K562 (cell line): ENCODE data around the gene CREB3L2. TPM values are rescaled to one million over a fixed set of nuclear protein-coding genes. Genes with fewer than 3 reads are reported as not detected.

Experiments
- BCOR ChIP-seq: fragments of 450-650 bp; IDR thresholded peaks from 2 replicates; pipeline ENCODE4 v1.6.1; 2016
- COPS2 ChIP-seq: fragments of 450-650 bp; conservative IDR thresholded peaks from 2 replicates; pipeline ENCODE4 v1.6.1; 2016; ENCODE audit warnings: mild to moderate bottlenecking, moderate library complexity
- CREB1 ChIP-seq, 2 experiments: sonication (generic) in 1 of 2; formaldehyde crosslinking in 1 of 2; IDR thresholded peaks; 2 replicates each; pipeline versions ENCODE4 v1.6.1 to v1.8.0; 2012 to 2022; ENCODE audit warnings: inconsistent platforms in 1 of 2, mild to moderate bottlenecking in 1 of 2, missing genetic modification reagents in 1 of 2, moderate library complexity in 1 of 2
- E2F3 ChIP-seq: fragments of 250-450 bp; sonication (Bioruptor Pico); IDR thresholded peaks from 2 replicates; pipeline ENCODE4 v1.4.0; 2020; ENCODE audit warnings: mild to moderate bottlenecking
- E2F5 ChIP-seq: sonication (generic); formaldehyde crosslinking; IDR thresholded peaks from 2 replicates; pipeline ENCODE4 v1.8.0; 2022; ENCODE audit warnings: mild to moderate bottlenecking, missing genetic modification reagents
- EP400 ChIP-seq: fragments of 450-650 bp; IDR thresholded peaks from 2 replicates; pipeline ENCODE4 v1.6.1; 2017; ENCODE audit warnings: antibody characterized with exemption, mild to moderate bottlenecking, moderate library complexity
- FIP1L1 ChIP-seq: fragments of 200-400 bp; formaldehyde crosslinking; IDR thresholded peaks from 2 replicates; pipeline ENCODE4 v1.6.1; 2018; ENCODE audit warnings: mild to moderate bottlenecking, low read depth, low read length; ENCODE audit not compliant: poor library complexity, severe bottlenecking
- GABPB1 ChIP-seq: sonication (generic); formaldehyde crosslinking; IDR thresholded peaks from 2 replicates; pipeline ENCODE4 v1.8.0; 2022; ENCODE audit warnings: mild to moderate bottlenecking, missing genetic modification reagents
- HCFC1 ChIP-seq: IDR thresholded peaks from 2 replicates; pipeline ENCODE4 v1.6.1; 2012; ENCODE audit warnings: low read depth, low read length, improper control_type of control experiment
- HDAC3 ChIP-seq: fragments of 450-650 bp; IDR thresholded peaks from 2 replicates; pipeline ENCODE4 v1.6.1; 2018; ENCODE audit warnings: borderline replicate concordance, mild to moderate bottlenecking, moderate library complexity; ENCODE audit not compliant: partially characterized antibody
- HNRNPUL1 ChIP-seq: fragments of 200-400 bp; formaldehyde crosslinking; IDR thresholded peaks from 2 replicates; pipeline ENCODE4 v1.6.1; 2017; ENCODE audit warnings: low read length
- LEF1 ChIP-seq: fragments of 450-650 bp; IDR thresholded peaks from 2 replicates; pipeline ENCODE4 v1.6.1; 2016; ENCODE audit warnings: mild to moderate bottlenecking
- MCM7 ChIP-seq, 2 experiments: fragments of 450-650 bp; IDR thresholded peaks; 2 replicates each; pipeline ENCODE4 v1.6.1; 2016 to 2018
- NFIC ChIP-seq: fragments of 450-650 bp; IDR thresholded peaks from 2 replicates; pipeline ENCODE4 v1.6.1; 2017; ENCODE audit warnings: mild to moderate bottlenecking, inconsistent platforms
- PTBP1 ChIP-seq: fragments of 200-400 bp; formaldehyde crosslinking; IDR thresholded peaks from 2 replicates; pipeline ENCODE4 v1.6.1; 2017; ENCODE audit warnings: low read depth, low read length
- SMARCC2 ChIP-seq: fragments of 450-650 bp; IDR thresholded peaks from 2 replicates; pipeline ENCODE4 v1.6.1; 2017; ENCODE audit warnings: antibody characterized with exemption, moderate library complexity, mild to moderate bottlenecking, low read depth
- SPI1 ChIP-seq: IDR thresholded peaks from 2 replicates; pipeline ENCODE4 v1.6.1; 2011; ENCODE audit warnings: low read depth, low read length, control low read depth, borderline replicate concordance
- TARDBP ChIP-seq: fragments of 450-650 bp; IDR thresholded peaks from 2 replicates; pipeline ENCODE4 v1.6.1; 2016
- TCF15 ChIP-seq: fragments of 250-450 bp; sonication (Bioruptor Pico); IDR thresholded peaks from 2 replicates; pipeline ENCODE4 v1.8.0; 2022; ENCODE audit warnings: moderate library complexity, mild to moderate bottlenecking, inconsistent platforms
- ZBTB8A ChIP-seq: fragments of 450-650 bp; IDR thresholded peaks from 2 replicates; pipeline ENCODE4 v1.6.1; 2018; ENCODE audit warnings: mild to moderate bottlenecking, moderate library complexity; ENCODE audit not compliant: partially characterized antibody
- ZNF134 ChIP-seq: fragments of 250-450 bp; sonication (Bioruptor Pico); conservative IDR thresholded peaks from 2 replicates; pipeline ENCODE4 v1.4.0; 2020
- ZNF75A ChIP-seq: fragments of 450-650 bp; formaldehyde crosslinking; IDR thresholded peaks from 2 replicates; pipeline ENCODE4 v1.4.0; 2020; ENCODE audit warnings: mild to moderate bottlenecking
- polyA plus RNA-seq, 8 experiments: library from polyadenylated mRNA; depleted of rRNA in 4 of 8; stranded (reverse) in 5 of 8; unstranded in 3 of 8; fragments of >200 nt; fragmentation: Nextera tagmentation in 2 of 8; fragmentation: Illumina TruSeq in 1 of 8; extraction: Ambion mirVana in 2 of 8; extraction: Trizol in 1 of 8; gene quantifications; 2 replicates each; pipeline versions ENCODE4 v1.2.1 to v1.2.3, GENCODE V29; 2011 to 2014; ENCODE audit warnings: inconsistent platforms in 1 of 8, missing spikeins in 1 of 8
- total RNA-seq, 7 experiments: library from RNA; depleted of rRNA in 6 of 7; stranded (reverse); fragments of >200 nt in 6 of 7; fragmentation: Illumina TruSeq in 2 of 7; extraction: Trizol in 2 of 7; gene quantifications; 2 replicates each; pipeline versions ENCODE4 v1.2.1 to v1.2.3, GENCODE V29; 2011 to 2021; ENCODE audit warnings: low replicate concordance in 1 of 7
- TF ChIP-seq, protein P1 (sequence below): fragments of 450-650 bp; formaldehyde crosslinking; IDR thresholded peaks from 2 replicates; pipeline ENCODE4 v1.4.0; 2020; ENCODE audit warnings: mild to moderate bottlenecking, moderate library complexity
- TF ChIP-seq, protein P2 (sequence below): sonication (generic); formaldehyde crosslinking; IDR thresholded peaks from 2 replicates; pipeline ENCODE4 v1.8.1; 2023; ENCODE audit warnings: mild to moderate bottlenecking, missing genetic modification reagents
- TF ChIP-seq, protein P3 (sequence below): fragments of 250-450 bp; sonication (Bioruptor Pico); IDR thresholded peaks from 2 replicates; pipeline ENCODE4 v1.5.0; 2022; ENCODE audit warnings: mild to moderate bottlenecking

The CREB3L2 gene
- total and polyA plus RNA-seq, 9 of the 15 experiments (the other 6 are each of a cell fraction or from before 2014, with no cell fraction given): 7.1 to 45.6 (median 15.8) TPM

GRCh38 chr7:137996386-137996851 is 5.5 kb downstream of the CREB3L2 start (continued):
- TF ChIP-seq EP400: 0 out of 2 replicates have a peak, but pooled peaks have one; percentile 30
- no peak for TF ChIP-seq E2F5 (CRISPR knock-in tag)
- peak; percentile 99 for TF ChIP-seq NFIC
- no peak for TF ChIP-seq SMARCC2
- no peak for TF ChIP-seq ZBTB8A
- TF ChIP-seq SPI1: peak; percentile 62; the same call in 1 of the 2 replicates
- TF ChIP-seq HDAC3: peak; percentile 32
- no peak for TF ChIP-seq MCM7 (IDR thresholded peaks at IDR 0.05)
- no peak for TF ChIP-seq CREB1 (IDR thresholded peaks at IDR 0.05)
- no peak for TF ChIP-seq CREB1 (CRISPR knock-in tag; IDR thresholded peaks at IDR 0.05)
- no peak for TF ChIP-seq ZNF134 (CRISPR knock-in tag)
- TF ChIP-seq TARDBP: no peak
- TF ChIP-seq, protein P1, sequence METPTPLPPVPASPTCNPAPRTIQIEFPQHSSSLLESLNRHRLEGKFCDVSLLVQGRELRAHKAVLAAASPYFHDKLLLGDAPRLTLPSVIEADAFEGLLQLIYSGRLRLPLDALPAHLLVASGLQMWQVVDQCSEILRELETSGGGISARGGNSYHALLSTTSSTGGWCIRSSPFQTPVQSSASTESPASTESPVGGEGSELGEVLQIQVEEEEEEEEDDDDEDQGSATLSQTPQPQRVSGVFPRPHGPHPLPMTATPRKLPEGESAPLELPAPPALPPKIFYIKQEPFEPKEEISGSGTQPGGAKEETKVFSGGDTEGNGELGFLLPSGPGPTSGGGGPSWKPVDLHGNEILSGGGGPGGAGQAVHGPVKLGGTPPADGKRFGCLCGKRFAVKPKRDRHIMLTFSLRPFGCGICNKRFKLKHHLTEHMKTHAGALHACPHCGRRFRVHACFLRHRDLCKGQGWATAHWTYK (CRISPR knock-in tag): no peak
- no peak for TF ChIP-seq ZNF75A (CRISPR knock-in tag)
- no peak for TF ChIP-seq FIP1L1
- no peak for TF ChIP-seq TCF15 (CRISPR knock-in tag)
- TF ChIP-seq COPS2: no peak
- TF ChIP-seq PTBP1: no peak
- TF ChIP-seq HNRNPUL1: no peak
- TF ChIP-seq E2F3 (CRISPR knock-in tag): no peak
- no peak for TF ChIP-seq LEF1
- TF ChIP-seq BCOR: no peak
- TF ChIP-seq GABPB1: no peak
- TF ChIP-seq, protein P2, sequence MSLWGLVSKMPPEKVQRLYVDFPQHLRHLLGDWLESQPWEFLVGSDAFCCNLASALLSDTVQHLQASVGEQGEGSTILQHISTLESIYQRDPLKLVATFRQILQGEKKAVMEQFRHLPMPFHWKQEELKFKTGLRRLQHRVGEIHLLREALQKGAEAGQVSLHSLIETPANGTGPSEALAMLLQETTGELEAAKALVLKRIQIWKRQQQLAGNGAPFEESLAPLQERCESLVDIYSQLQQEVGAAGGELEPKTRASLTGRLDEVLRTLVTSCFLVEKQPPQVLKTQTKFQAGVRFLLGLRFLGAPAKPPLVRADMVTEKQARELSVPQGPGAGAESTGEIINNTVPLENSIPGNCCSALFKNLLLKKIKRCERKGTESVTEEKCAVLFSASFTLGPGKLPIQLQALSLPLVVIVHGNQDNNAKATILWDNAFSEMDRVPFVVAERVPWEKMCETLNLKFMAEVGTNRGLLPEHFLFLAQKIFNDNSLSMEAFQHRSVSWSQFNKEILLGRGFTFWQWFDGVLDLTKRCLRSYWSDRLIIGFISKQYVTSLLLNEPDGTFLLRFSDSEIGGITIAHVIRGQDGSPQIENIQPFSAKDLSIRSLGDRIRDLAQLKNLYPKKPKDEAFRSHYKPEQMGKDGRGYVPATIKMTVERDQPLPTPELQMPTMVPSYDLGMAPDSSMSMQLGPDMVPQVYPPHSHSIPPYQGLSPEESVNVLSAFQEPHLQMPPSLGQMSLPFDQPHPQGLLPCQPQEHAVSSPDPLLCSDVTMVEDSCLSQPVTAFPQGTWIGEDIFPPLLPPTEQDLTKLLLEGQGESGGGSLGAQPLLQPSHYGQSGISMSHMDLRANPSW (CRISPR knock-in tag): no peak
- TF ChIP-seq, protein P3, sequence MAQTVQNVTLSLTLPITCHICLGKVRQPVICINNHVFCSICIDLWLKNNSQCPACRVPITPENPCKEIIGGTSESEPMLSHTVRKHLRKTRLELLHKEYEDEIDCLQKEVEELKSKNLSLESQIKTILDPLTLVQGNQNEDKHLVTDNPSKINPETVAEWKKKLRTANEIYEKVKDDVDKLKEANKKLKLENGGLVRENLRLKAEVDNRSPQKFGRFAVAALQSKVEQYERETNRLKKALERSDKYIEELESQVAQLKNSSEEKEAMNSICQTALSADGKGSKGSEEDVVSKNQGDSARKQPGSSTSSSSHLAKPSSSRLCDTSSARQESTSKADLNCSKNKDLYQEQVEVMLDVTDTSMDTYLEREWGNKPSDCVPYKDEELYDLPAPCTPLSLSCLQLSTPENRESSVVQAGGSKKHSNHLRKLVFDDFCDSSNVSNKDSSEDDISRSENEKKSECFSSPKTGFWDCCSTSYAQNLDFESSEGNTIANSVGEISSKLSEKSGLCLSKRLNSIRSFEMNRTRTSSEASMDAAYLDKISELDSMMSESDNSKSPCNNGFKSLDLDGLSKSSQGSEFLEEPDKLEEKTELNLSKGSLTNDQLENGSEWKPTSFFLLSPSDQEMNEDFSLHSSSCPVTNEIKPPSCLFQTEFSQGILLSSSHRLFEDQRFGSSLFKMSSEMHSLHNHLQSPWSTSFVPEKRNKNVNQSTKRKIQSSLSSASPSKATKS (CRISPR knock-in tag): no peak
- no peak for TF ChIP-seq HCFC1
